GM19467 (cell line): Measurements from ENCODE around the gene RUSF1.
"Not testable (repeated sequence)": the region's sequence is repeated elsewhere in the genome, so short reads cannot be mapped to it uniquely, and the experiment has no call there.

Experiments
- ATAC-seq: cut with Tn5 transposase; IDR thresholded peaks from one replicate; pipeline ENCODE4 v1.9.1; 2021; ENCODE audit warnings: mild to moderate bottlenecking, moderate library complexity; ENCODE audit not compliant: unreplicated experiment

Gene RUSF1

GRCh38 chr16:31487720-31488467 is 20.3 kb downstream of the RUSF1 start:
- ATAC-seq, result peak; percentile 73

- no peak for ATAC-seq
Measured at GRCh38 chr16:31487071-31487719, 21.0 kb downstream of the RUSF1 start.

- no peak for ATAC-seq
Measured at GRCh38 chr16:31486045-31486444, 22.1 kb downstream of the RUSF1 start.

DNA sequence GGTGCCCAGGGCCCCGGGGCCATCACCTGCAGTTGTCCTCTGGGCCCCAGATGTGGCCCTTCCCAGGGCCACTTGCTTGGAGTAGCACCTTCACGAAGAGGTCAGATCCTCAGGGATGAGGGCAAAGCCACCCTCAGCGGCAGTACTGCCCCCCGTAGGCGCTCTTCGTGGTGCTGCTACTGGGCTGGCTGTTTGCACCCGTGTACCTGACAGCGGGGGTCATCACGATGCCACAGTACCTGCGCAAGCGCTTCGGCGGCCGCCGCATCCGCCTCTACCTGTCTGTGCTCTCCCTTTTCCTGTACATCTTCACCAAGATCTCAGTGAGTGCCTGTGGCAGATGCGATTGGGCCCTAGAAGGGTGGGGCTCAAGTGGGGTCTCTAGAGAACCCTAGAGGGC is 22.6 kb downstream of the RUSF1 start:
- ATAC-seq, result no peak

DNA sequence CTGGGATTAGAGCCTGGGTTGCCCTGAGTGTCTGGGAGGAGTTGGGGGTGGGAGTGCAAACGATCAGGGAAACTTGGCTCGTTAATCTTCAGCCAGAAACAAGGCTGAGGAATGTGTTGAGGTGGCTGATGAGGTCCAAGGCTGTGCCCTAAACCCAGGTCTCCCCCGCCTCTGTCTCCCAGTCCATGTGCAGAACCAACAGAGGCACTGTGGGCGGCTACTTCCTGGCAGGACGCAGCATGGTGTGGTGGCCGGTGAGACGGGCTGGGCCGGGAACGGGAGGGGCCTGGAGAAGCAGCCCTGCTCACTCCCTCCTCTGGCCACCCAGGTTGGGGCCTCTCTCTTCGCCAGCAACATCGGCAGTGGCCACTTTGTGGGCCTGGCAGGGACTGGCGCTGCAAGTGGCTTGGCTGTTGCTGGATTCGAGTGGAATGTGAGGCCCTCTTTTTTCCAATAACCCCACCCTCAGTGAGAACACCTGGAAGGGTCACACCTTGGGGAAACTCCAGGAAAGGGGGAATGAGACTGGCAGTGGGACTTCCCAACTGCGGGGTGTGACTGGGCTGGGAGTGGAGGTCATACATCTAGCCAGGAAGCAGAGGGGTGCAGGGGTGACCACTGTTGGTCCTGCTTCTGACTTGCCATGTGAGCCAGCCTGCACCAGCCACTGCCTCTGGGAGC is 23.6 kb downstream of the RUSF1 start:
- ATAC-seq, result no peak

DNA sequence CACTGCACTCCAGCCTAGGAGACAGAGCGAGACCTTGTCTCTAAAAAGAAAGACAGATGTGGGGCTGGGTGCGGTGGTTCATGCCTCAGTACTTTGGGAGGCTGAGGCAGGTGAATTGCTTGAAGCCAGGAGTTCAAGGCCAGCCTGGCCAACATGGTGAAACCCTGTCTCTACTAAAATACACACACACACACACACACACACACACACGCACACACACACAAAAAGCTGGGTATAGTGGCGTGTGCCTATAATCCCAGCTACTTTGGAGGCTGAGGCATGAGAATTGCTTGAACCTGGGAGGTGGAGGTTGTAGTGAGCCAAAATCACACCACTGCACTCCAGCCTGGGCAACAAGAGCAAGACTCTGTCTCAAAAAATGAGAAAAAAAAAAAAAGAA is 24.1 kb downstream of the RUSF1 start:
- not testable (repeated sequence) for ATAC-seq

GRCh38 chr16:31483081-31483480 is 25.1 kb downstream of the RUSF1 start, which contains the start of gene SLC5A2:
Gene SLC5A2, plus strand, starts transcription at chr16:31483123. Its CDS starts 14 bp downstream, at chr16:31483137.
- ATAC-seq, result no peak

DNA sequence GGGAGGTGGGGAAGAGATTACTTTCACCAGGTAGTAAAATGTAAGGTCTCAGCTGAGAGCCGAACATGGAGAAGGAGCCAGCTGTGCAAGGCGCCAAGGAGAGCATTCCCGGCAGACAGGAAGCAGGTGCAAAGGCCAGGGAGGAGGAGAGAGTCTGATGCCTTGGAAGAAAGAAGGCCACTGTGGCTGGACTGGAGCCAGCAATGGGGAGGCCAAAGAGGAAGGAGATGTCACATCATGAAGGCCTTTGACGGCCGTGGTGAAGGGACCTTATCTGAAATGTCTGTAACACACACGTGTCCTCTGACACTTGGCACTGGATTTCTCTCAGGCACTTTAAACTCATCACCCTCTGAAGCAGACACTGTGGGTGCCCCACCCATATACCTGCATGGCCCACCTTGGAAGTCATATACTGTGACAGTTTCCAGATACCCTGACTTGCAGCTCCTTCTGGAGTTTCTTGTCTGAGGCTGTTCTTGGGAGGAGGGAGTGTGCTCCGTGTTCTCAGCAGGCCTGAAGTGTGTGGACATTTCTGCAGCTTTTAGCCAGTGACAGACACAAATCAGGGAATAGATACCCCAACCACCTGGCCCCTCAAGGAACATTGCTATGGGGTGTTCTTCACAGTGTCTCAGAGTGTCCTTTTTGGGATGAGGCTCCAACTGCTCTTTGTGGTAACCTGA is 27.2 kb downstream of the RUSF1 start:
- ATAC-seq, result no peak

DNA sequence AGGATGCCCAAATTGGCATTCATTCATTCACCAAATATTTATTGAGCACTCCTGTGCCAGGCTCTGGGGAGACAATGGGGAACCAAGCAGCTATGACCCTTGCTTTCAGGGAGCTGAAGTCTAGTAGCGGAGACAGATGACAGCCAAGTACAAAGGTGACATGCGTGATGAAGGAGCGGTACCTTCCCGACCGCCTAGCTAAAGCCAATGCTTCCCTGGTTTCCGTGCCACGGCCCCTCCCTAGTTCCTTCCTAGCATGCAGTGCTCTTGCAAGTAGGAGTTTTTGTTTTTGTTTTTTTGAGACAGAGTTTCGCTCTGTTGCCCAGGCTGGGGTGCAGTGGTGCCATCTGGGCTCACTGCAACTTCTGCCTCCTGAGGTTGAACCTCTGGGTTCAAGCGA is 28.4 kb downstream of the RUSF1 start:
- ATAC-seq, result no peak

DNA sequence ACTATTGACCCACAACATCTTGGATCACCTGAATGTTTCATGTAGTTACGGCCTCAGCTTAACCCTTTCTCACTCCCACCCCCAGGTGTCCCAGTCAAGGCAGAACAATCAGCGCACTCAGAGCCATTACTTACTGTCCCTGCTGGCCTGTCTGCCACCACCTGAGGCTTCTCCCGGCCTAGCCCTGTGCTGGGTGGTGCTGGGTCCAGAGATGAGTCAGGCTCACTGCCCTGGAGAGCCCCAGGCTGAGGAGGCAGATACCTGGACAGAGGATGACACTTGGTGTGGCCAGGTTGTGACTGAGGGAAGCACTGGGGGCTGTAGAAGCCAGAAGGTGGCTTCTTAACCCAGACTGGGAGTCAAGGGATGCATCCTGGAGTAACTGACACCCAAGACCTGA is 29.2 kb downstream of the RUSF1 start:
- no peak for ATAC-seq

GRCh38 chr16:31477220-31478216 is 30.7 kb downstream of the RUSF1 start:
- ATAC-seq, result no peak

DNA sequence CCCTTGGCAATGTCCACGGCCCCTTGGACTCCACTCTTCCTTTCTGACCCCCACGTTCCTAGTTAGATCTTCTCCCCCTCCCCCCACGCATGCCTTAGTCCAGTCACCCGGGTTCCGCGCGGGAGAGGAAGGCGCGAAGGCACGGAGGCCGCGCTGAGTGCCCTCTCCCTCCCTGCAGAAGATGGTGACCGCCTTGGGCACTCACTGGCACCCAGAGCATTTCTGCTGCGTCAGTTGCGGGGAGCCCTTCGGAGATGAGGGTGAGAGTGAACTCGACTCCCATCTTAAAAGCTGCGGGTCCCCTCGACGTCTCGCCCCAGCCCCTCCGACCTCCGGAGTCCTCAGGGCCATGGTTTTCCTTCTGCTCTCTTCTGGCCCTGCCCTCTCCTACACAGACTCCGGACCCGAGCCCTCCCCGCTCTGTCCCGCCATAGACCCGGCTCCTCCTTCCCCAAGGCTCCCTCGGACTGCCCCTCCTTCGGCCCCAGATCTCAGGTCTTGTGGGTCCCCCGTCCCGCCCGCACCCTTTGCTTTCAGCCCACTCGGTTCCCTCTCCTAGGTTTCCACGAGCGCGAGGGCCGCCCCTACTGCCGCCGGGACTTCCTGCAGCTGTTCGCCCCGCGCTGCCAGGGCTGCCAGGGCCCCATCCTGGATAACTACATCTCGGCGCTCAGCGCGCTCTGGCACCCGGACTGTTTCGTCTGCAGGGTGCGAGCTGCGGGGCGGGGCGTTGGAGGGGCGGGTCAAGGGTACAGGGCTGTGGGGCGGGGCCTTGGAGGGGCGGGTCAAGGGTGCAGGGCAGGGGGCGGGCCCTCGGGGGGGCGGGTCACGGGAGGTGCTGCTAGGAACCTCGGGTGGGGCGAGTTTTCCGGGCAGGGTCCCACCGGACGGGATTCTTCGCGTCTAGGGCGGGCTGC is 31.6 kb downstream of the RUSF1 start:
- peak; percentile 60 for ATAC-seq

DNA sequence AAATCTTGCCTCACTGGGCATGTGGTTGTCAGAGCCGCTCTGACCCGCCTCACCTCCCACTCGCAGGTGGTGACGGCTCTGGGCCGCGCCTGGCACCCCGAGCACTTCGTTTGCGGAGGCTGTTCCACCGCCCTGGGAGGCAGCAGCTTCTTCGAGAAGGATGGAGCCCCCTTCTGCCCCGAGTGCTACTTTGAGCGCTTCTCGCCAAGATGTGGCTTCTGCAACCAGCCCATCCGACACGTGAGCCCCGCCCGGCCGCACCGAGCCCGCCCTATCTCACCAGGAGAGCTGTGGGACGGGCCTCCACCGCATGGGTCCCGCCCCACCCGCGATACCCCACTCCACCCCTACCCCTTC is 32.3 kb downstream of the RUSF1 start:
- ATAC-seq, result no peak

GRCh38 chr16:31474773-31475738 is 33.1 kb downstream of the RUSF1 start:
- ATAC-seq, result no peak

GRCh38 chr16:31474173-31474714 is 33.9 kb downstream of the RUSF1 start:
- ATAC-seq, result no peak

DNA sequence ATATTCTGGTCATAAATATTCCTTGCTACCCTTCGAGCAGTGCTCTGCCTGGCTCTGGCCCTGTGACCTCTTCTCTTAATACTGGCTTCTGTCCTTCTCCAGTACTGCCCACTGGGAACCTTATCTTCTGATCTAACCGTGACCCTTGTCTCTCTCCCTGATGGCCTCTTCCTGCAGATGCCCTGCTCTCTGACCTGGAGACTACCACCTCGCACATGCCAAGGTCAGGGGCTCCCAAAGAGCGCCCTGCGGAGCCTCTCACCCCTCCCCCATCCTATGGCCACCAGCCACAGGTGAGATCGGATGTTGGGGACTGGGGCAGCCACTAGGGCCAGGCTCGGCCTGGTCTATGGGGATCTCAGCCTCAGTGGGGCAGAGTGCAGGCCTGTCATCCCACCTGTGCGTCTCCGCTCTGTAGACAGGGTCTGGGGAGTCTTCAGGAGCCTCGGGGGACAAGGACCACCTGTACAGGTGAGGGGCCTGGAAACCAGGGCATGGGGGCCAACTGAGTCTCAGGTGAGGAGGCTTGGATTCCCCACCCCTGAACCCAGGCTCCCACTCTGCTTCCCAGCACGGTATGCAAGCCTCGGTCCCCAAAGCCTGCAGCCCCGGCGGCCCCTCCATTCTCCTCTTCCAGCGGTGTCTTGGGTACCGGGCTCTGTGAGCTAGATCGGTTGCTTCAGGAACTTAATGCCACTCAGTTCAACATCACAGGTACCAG is 34.8 kb downstream of the RUSF1 start:
- no peak for ATAC-seq

- ATAC-seq, result no peak
Measured at GRCh38 chr16:31472709-31473203, 35.4 kb downstream of the RUSF1 start.
